ENCODE data around the gene C20orf202. TPM values are rescaled to one million over a fixed set of nuclear protein-coding genes. Genes with fewer than 3 reads are reported as not detected.

Gene C20orf202
- polyA plus RNA-seq, 1 of the 3 experiments (the other 2 are of a cell fraction): not detected

- Histone ChIP-seq H3K4me1 (ENCODE audit: control insufficient read depth in 1 of 2, insufficient read depth in 2 of 2, low read depth in 1 of 2, low read length in 1 of 2) (peaks cover 0 to 3% of the 10 kb centered on the region in 2 experiments; a peak in 1 of 4 replicates), H2AFZ (ENCODE audit: low read depth) (no peak overlapping the region)
- WGBS (ENCODE audit: low lambda C conversion rate): 59% methylated on average over 1 of the region's 1 CpG
These were observed 14.9 kb upstream of the C20orf202 start for GRCh38 chr20:1188347-1188746.

More at GRCh38 chr20:1188347-1188746, 14.9 kb upstream of the C20orf202 start:
- TF ChIP-seq TEAD4 (IDR thresholded peaks at IDR 0.05; ENCODE audit: borderline replicate concordance, insufficient read depth) (no peak), SIN3A (IDR thresholded peaks at IDR 0.05; ENCODE audit: borderline replicate concordance, low read depth, low read length) (no peak), JUND (IDR thresholded peaks at IDR 0.05) (no peak), GABPA (IDR thresholded peaks at IDR 0.05; ENCODE audit: low read depth) (no peak), FOXM1 (IDR thresholded peaks at IDR 0.05; ENCODE audit: low read depth) (no peak), USF1 (IDR thresholded peaks at IDR 0.05; ENCODE audit: borderline replicate concordance, low read depth) (no peak), FOXJ3 (CRISPR knock-in tag; IDR thresholded peaks at IDR 0.05) (no peak), IRF3 (IDR thresholded peaks at IDR 0.05; ENCODE audit: low read depth, low read length) (no peak), REST (IDR thresholded peaks at IDR 0.05; ENCODE audit: low read depth, low read length) (no peak), NRF1 (IDR thresholded peaks at IDR 0.05; ENCODE audit: low read depth, low read length) (no peak)
- Histone ChIP-seq H3K9me3 (no peaks in the 10 kb centered on the region), H3K27me3 (ENCODE audit: insufficient read depth) (no peaks in the 10 kb centered on the region; the same call in 1 of the 2 replicates), H3K36me3 (replicated peaks in 1 of 2; ENCODE audit: control insufficient read depth in 1 of 2, insufficient read depth in 2 of 2, low read length in 1 of 2) (no peaks in the 10 kb centered on the region), H3K79me2 (ENCODE audit: insufficient read depth) (no peaks in the 10 kb centered on the region), H3F3A (replicated peaks; ENCODE audit: insufficient read depth) (no peaks in the 10 kb centered on the region), H3K4me3 (ENCODE audit: low read depth in 2 of 2, low read length in 1 of 2) (no peak overlapping the region), H3K27ac (ENCODE audit: low read depth in 2 of 2, low read length in 1 of 2) (no peak overlapping the region), H3K4me2 (no peak overlapping the region), H3K9me2 (no peaks in the 10 kb centered on the region), H3K9ac (no peak overlapping the region), H4K20me1 (ENCODE audit: insufficient read depth) (no peaks in the 10 kb centered on the region)
- DNase-seq: no peak
- CTCF ChIA-PET: interaction anchor here (0.8 to 4.9 kb wide), 2 partner anchors 23 to 80 kb away, joined by 3 to 33 read pairs; no protein-coding TSS in a partner anchor
- POLR2A ChIA-PET: no interaction called here

Measured in SK-N-SH (cell line).